ENCODE data around the gene GRID1.

The GRID1 gene

DNA sequence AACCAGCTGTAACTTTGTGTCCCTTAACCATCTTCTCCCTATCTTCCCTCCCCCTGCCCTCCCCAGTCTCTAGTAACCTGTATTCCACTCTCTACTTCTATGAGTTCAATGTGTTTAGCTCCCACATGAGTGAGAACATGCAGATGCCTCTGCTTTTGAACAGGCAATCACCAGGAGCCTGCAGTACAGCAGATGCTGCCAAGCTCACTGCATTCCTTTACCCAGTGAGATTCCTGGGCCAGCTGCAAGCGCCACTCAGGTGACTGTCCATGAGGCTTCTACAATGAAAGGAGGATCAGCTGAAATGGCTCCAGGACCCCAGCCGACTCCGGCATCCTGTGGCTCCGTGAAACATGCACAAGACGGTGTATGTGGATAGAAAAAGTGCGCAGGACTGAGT is 15.7 kb downstream of the GRID1 start:
- DNase-seq, result no peak

DNA sequence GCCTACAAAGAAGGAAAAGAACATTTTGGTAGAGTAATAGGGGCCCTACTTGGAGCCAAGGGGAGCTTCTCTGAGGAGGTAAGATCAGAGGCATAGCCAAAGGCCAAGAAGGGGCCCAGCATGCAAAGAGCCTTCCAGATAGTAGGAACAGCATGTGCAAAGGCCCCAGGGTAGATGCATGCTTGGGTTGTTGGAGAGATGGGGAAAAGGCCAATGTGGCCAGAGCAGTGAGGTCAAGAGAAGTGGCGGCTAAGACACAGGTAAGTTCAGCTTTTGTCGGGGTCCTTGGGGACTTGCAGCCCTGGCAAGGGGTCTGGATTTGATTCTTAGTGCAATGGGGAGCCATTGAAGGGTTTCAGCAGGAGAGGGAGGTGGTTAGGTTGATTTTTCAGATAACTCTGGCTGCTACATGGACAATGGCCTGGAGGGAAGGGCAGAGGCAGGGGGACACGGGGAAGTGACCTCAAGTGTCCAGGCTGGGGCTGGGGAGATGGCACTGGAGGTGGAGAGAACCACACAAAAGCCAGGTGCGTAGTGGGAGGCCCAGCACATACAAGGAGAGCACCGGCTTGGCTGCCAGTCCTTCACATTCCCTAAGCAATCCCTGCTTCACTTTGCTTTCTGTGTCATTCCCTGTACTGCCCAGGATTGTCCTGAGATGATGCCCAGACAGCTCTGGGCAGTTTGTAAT is 16.5 kb downstream of the GRID1 start:
- no peak for DNase-seq

DNA sequence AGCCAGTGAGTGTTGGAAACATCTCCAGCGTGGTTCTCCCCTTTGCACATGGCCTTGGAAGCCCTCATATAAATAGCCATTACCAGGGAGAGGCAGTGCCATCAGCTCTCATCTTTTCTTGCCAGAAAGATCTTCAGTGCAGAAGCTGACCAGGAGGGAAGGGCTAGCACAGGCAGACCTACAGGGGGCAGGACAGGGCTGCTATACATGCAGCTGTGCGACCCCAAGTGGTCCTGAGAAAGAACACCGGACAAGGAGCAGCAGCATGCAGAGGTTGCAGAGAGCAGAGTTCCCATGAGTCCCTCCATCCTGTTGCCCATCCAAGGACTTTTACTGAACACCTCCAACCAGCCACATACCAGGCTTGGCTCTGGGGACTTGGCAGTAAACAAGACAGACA is 17.1 kb downstream of the GRID1 start:
- DNase-seq, result no peak

DNA sequence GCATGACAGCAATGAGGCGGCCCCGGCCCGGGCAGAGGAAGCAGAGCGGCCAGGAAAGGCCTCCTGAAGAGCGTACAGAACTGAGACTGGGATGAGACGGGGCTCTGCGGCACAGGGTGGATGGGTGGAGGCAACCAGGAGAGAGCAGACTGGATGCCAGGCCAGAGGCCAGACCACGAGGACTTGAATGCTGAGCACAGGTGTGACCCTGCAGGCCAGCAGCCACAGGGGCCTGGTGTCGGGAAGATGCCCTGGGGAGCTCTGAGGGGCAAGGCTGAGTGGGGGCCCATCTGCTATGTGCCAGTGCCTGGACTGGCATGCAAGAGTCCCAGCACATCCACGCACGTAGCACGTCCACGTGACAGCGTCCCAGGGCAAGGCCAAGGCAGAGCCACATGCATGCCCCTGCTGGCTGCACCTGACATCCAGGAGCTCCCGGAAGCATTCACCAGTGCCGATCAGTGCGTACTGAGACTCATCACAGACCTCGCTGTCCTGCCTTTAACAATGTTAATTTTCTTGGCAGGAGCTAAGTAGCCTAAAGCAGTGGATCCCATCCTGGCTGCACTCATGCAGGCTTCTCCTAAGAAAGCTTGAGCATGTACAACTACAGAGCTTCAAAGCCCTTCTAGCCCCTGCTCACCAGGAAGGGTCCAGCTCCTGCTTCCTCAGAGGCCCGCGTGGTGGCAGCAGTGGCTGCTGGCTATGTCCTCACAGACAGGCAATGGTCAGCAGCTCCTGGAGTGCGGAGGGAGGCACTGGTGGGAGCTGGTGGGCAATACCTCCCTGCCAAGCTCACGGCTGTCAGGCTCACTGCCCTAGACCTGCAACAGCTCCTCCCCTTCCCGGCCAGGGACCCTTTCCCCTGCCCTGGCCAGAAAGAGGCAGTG is 18.0 kb downstream of the GRID1 start:
- DNase-seq, result no peak

DNA sequence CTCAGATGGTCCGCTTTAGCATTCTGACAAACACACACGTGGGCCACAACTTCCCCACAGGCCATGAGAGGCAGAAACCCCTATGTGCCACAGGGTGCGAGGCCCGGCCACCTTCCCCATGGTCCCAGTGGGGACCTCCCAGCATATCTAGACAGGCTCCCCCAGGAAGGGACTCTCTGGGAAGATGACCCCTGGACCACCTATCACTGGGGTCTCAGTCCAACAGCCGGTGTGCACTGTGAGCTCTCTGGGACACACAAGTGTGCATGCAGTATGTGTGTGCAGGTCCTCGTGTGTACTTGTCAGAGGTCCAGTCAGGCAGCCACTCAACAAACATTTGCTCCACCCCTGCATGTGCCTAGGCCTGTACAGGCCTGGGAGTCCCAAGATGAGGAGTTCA is 18.7 kb downstream of the GRID1 start:
- DNase-seq, result no peak

DNA sequence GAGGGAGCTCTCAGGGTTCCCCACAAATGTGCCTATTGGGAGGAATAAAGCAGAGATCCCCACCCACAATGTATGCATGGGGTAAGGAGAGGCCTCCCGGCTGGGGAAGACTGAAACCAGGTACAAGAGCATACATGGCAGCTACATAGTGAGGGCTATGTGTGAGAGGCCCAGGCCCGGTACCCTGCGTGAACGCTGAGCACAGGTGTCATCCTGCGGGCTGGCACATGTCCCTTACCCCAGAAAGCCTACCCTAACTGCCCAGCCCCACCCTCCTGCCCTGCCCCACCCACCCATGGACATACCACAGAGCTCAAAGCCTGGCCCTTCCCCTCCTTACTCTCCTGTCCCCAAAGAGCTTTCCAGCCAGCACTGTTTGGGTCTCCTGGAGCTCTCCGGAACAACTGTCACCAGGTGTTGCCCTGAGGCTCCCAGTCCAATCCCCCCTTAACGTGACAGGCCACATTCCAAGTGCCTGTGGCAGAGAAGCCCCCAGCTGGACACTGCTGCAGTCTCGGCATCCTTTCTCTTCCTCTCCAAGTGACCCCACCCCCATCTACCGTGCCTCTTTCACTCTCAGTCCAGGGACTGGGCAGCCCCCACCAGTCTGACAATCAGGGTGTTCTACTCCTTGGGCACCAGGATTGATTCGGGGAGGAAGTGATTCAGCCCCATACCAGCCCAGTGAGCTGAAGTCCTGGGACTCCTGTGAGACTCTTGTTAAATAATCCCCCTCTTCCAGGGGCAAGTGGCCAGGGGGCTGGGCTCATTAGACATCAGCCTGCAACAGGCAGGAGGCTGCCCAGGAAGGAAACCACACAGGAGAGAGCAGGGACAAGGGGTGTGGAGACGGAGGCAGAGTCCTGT is 19.6 kb downstream of the GRID1 start:
- DNase-seq, result no peak

DNA sequence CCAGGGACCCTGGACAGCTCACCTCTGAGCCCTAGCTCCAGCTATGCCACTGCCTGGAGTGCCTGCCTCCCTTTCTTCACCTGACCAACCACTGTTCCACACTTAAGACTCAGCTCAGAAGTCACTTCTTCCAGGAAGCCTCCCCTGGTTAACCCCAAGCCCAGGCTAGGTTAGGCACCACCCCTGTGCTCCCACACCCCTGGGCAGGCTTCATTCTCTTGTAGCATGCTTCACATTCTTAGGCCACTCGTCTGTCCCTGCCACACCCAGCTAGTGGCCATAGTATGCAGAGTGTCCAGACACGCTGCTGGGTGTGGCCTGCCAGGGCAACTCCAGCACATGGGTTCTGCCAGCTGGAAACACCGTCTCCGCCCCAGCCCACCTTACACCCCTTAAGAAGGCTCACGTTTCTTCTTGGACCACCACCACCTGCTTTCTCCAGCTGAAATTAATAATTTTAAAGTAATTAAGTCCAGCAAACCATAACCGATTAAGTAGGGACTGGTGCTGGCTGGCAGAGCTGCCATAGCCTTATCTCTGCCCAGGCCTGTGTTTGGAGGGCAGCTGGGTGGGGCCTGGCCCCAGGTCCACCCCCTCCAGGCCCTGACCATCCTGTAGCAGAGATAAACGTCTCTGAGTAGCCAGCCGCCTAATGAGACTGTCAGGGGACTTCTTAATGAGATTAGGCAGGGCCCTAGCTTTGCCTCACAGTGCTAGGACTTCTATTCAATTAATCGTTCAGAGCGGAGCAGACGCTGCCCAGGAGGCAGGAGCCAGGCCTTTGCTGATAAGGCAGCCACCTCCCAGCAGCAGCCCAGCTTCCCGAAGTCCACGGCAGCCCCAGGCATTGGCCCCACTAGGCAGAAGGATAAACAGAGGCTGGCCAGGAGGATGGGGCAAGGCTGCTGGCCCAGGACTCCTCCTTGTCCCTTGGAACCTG is 20.5 kb downstream of the GRID1 start:
- no peak for DNase-seq

DNA sequence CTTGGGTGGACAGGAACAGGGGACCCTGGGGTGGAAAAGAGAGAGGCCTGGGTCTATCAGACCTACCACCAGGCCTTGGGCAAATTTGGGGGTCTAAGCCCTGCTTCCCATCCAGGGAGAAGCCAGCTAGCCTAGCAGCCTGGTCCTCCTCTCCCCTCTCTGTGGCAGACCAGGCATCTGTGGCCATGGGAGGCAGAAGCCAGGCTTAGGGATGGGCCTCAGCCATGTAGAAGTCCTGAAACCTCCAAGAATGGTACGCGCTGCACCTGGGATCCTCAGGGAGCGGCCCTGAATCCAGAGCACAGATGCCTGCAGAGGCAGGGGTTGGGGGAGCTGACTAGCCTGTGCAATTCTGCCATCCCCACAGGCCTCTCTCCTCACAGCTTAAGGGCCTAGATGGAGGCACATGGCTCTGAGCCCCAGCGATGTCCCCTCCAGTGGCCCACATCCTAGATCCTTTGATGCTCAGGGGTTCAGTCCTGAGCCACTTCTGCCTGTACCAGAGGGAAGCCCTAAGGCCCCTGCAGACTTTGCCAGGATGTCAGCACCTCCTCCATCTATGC is 21.2 kb downstream of the GRID1 start:
- no peak for DNase-seq

DNA sequence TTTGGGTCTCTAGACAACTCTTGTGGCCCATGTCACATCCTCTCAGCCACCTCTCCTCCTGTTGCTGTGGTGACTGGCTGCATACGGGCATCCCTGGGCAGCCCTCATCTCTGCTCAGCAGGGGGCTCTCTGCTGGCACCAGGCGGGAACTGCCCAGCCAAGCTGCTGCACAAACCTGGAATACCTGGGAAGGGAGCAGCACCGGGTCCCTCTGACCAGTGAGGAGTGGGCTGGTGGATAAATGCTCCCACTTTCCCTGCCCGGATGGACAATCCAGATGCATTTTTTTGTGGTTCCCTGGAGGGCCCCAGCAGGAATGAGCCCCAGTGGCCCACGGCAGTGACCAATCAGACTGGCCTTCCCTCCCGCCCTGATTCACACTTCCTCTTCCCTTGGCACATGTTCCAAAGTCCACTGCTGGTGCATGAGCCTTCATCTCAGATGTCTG is 21.9 kb downstream of the GRID1 start:
- DNase-seq, result no peak

DNA sequence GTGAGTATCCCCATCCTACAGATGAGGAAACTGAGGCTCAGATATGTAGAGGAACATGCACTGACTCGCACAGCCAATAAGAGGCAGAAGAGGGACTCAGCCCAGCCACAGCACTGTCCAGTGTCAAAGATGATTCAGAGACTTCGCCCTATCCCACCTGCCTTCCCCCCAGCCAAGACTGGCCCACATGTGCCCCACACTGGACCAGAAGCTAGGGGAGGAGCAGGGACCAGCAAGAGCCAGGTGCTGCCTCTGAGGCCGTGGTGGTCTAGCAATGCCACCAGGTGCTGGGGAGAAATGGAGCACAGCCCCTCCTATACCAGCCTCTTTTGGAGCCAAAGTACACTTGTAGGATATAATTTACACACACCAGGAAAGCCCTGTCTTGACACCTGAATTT is 22.3 kb downstream of the GRID1 start:
- DNase-seq, result no peak

DNA sequence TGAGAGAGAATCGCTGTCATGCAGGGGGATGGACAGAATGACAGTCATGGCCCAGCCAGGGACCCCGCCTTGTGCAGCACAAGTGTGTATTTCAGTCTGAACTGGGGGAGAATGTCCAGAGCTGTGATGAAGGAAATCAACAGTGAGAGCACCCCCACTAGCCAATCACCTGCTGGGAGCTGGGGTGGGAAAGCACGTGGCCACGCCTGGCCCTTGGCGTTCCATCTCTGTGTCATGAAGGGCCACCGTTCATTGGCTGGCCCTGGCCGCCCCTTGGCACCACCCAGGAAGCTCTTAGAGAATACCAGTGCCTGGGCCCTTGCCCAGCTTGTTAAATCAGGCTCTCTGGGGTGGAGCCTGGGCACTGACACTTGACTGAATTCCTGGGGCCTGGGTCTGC is 22.8 kb downstream of the GRID1 start:
- DNase-seq, result no peak

DNA sequence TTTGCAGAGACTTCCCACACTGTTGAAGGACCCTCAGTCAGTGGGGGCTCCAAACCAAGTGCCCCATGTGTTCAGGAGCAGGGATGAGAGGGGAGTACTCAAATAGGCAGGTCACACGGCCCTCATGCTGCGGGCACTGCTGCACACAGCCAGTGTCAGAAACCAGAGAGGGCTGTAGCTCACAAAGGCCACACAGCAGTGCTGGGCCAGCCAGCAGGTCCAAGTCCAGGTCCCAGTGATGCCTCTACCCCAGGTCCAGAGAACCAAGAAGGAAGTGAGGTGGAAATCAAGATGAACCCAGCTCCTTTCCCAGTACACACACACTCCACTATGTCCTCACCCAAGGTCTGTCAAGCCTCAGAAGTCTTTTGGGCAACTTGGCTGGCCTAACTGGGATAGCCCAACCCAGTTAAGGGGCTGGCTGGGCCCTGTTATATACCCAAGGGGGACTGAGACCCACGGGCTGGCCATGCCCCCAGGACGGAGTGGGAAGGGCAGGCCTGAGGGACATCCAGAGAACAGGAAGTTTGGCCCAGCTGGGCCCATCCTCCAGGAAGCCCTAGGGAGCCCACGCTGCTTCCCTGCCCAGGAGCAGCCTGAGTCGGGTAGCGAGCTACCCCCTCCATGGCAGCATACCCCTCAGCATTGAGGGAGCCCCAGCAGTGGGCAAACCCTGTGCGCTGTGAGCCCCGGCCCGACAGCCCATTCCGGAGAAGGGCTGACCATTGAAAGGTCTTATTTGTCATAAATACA is 24.3 kb downstream of the GRID1 start:
- no peak for DNase-seq

DNA sequence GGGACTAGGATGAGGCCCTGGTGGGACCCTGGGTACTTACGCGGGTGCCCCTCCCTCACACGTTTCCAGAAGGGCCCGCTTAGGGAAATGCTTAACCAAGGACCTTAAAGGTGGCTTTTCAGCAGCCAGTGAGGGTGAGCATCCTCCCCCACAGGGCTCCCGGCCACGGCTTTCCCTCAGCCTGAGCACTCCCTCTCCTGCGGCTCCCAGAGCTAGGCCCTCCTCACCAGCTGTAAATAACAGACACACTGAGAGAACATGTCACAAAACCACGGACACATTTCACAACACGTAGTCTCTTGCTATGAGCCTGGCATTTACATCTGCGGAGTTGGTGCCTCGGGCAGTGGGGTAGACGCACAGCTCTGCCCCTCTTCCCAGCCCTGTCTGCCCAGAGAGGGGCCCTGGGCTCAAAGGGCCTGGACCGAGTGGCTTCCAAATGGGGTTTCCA is 25.2 kb downstream of the GRID1 start:
- no peak for DNase-seq

DNA sequence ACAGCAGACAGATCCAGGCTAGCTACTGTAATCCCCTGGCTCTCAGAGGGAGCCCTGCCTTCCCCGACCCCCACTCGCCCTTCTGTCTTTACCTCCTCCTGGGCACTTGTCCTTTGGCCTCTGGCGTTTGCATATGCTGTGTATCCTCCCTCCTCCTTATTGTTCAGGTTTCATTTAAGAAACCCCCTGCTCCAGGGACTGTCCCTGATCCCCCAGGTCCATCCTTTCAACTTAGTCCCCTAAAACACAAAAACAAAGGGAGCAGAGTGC is 25.7 kb downstream of the GRID1 start:
- DNase-seq, result no peak

DNA sequence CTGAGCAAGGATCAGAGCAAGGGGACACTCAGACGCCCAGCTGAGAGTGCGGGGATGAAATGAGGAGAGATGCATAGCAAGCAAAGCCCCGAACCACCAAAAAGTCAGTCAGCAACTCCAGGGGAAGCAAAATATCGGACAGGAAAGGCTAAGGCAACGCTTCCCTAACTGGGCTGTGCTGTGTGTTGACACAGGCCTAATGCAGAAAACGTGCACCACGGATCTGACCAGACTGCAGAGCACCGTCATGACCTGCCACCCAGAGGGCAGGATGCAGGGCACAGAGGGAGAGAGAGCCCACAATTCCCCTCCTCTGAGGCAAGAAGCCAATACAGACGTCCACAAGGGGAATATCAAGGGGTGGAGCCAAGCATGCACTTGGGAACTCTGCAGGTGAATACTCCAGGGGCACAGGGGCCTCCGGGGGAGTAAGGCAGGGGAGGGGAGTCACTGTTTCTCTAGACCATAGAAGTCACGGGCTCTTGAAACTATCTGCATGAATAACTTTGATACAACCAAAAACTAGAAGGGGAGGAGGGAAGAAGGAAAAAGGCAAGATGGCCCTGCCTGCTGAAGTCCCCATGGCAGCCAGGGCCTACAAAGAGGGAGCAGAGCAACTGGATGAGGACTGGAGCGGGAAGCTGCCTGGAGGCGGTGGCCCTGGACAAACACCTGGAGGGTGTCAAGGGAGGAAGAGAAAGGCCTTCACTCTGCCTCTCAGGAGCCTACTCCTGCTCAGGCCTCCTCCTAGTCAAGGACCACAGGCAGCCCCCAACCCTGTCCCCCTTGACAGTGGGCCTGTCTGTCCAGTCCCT is 26.2 kb downstream of the GRID1 start:
- DNase-seq, result no peak

DNA sequence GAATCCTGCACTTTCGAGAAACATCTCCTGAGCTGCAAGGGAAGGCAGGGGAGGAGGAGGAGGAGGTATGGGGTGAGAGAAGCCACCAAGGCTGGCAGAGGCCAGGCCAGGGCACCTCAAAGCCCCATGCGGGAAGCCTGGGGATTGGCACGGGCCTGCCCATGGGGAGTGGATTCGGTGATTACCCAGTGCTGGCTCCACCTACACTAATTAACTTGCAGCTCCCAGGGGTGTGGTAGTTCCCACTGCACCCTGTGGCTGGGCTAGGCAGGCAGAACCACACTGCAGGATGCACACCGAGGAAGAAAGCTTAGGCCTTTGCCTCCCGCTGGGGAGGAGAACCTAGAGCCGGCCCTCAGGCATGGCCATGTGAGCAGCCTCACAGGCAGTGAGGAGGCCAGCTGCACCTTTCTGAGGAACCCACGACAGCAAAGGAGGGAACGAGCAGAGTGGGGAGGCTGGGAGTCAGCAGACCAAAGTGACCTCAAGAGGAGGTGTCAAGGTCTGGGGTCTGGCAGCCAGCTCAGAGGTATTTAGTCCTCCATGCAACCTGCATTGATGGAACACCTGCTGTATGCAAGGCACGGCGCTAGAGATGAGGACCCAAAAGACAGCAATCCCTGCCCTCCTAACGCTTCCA is 27.2 kb downstream of the GRID1 start:
- no peak for DNase-seq

DNA sequence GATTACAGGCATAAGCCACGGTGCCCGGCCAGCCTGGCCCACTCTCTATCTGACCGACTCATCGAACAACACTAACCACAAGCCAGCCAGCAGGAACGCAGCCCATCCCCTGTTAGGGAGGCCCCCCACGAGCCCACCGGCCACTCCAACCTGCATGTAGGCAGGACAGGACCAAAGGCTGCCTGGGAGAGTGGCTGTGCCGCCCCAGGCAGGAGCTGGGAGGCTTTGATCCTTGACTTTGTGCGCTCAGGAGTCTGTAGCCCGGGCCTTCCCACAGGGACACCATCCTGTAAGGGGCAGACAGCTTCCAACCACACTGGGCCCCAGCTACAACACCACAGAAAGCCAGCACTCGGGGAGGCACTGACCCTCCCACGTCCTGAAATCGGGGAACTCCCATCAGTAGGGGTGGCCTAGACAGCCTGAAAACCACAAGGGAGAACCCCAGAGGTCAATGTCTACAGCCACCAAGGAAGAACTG is 29.4 kb downstream of the GRID1 start:
- DNase-seq, result no peak

DNA sequence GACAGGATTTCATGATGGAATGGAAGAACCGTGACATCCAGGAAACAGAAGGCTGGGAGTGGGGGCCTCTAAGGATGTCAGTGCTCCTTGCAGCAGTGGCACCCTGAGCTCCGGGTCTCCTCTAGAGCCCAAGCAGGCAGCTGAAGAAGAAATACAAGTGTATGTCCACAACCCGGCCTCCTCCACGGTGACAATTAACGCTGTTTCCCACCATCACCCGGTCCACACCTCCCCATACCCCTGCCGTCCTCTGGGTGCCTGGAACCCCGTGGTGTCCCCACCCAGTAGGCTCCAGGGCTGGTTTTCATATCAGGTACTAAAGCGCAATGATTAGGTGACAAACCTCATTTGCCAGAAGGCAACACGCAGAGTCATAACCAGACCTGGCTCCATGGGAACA is 30.3 kb downstream of the GRID1 start:
- no peak for DNase-seq

DNA sequence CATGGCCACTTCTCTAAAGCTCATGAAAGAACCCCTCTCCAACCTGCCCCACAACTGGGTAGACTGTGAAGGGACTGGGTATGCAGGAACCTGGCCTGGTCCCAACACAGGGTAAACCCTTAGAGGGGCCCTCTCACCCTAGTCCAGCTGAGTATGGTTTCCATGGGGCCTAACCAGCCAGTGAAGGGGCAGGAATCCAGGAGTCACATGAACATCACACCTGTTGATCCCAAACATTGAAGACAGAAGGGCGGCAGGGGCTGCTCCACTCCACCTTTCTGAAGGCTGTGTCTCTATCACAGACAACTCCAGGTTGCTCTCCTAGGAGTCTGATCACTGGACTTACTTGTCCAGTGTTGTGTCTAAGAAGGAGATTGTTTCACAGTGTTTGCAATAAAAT is 30.8 kb downstream of the GRID1 start:
- no peak for DNase-seq

DNA sequence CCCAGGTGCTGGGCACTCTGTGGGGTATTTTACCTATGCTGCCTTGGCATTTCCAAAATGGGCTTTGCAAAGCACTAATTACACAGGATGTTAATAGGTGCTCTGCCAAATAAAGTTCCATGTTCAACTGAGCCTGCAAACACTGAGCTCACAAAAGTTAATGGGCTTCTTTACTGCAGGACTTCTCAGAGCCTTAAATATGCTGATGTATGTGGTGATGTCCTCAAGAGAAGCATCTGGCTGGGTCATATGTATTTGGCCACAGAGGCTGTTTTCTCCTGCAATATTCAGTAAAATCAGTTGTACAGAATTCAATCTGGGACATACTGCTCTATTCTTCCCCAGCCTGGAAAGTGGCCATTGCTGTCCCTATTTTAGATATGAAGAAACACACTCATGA is 31.3 kb downstream of the GRID1 start:
- no peak for DNase-seq
